Suprapubic skin (tissue), 3 donors: ENCODE data around the gene LRRC1.

Source experiments
- POLR2A ChIP-seq, 2 donors: fragments of 450-650 bp; IDR thresholded peaks; one replicate each; pipeline ENCODE4 v1.6.1; 2017; ENCODE audit warnings: antibody characterized with exemption in 2 of 2, mild to moderate bottlenecking in 2 of 2, moderate library complexity in 2 of 2
- TF ChIP-seq, protein P1 (sequence below), 2 donors: fragments of 200-600 bp in 1 of 2; fragments of 450-650 bp in 1 of 2; sonication (generic) in 1 of 2; IDR thresholded peaks; one replicate each; pipeline ENCODE4 v1.5.1; 2016 to 2019; ENCODE audit warnings: antibody characterized with exemption in 2 of 2, mild to moderate bottlenecking in 1 of 2, moderate library complexity in 1 of 2

DNA sequence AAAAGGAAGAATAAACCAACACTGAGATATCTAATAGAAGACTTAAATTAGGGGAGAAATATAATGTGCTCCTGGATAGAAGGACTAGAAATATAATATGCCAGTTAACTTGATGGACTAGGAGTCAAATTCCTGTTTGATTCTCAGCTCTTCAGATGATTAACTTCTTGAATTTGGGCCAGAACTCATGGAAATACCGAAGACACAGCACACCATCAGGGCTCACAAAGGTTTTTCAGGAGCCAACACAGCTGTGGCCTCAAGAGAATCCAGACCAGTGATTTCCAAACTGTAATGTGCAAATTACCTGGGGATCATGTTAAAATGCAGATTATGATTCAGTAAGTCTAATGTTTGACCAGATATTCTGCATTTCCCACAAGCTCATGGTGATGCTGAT, 33.8 kb upstream of the LRRC1 start:
- TF ChIP-seq, protein P1, sequence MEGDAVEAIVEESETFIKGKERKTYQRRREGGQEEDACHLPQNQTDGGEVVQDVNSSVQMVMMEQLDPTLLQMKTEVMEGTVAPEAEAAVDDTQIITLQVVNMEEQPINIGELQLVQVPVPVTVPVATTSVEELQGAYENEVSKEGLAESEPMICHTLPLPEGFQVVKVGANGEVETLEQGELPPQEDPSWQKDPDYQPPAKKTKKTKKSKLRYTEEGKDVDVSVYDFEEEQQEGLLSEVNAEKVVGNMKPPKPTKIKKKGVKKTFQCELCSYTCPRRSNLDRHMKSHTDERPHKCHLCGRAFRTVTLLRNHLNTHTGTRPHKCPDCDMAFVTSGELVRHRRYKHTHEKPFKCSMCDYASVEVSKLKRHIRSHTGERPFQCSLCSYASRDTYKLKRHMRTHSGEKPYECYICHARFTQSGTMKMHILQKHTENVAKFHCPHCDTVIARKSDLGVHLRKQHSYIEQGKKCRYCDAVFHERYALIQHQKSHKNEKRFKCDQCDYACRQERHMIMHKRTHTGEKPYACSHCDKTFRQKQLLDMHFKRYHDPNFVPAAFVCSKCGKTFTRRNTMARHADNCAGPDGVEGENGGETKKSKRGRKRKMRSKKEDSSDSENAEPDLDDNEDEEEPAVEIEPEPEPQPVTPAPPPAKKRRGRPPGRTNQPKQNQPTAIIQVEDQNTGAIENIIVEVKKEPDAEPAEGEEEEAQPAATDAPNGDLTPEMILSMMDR (IDR thresholded peaks at IDR 0.05), result no peak
- TF ChIP-seq POLR2A (IDR thresholded peaks at IDR 0.05), result no peak
